GF-D8 (cell line): ENCODE measurements around the gene MEF2C.

Experiments
- DNase-seq: peaks from one replicate; lab custom pipeline; 2025; lab: John Stamatoyannopoulos, UW

Gene MEF2C

GRCh38 chr5:88713818-88714217 is 169.2 kb downstream of the MEF2C start:
- no peak for DNase-seq

GRCh38 chr5:88708682-88709398 is 174.1 kb downstream of the MEF2C start:
- no peak for DNase-seq

- DNase-seq = no peak
Measured at GRCh38 chr5:88708021-88708420, 175.0 kb downstream of the MEF2C start.

- no peak for DNase-seq
Measured at GRCh38 chr5:88707216-88707965, 175.6 kb downstream of the MEF2C start.

GRCh38 chr5:88702332-88702731 is 180.7 kb downstream of the MEF2C start:
- DNase-seq = no peak

- DNase-seq = no peak
Measured at GRCh38 chr5:88700121-88700520, 182.9 kb downstream of the MEF2C start.

GRCh38 chr5:88698290-88698689 is 184.7 kb downstream of the MEF2C start:
- no peak for DNase-seq

- DNase-seq = no peak
Measured at GRCh38 chr5:88696466-88696865, 186.5 kb downstream of the MEF2C start.

GRCh38 chr5:88695931-88696330 is 187.1 kb downstream of the MEF2C start:
- DNase-seq = no peak

GRCh38 chr5:88695232-88695631 is 187.8 kb downstream of the MEF2C start:
- no peak for DNase-seq

- DNase-seq = no peak
Measured at GRCh38 chr5:88694023-88694679, 188.8 kb downstream of the MEF2C start.

- no peak for DNase-seq
Measured at GRCh38 chr5:88693071-88693932, 189.7 kb downstream of the MEF2C start.

- no peak for DNase-seq
Measured at GRCh38 chr5:88691945-88692868, 190.8 kb downstream of the MEF2C start.

GRCh38 chr5:88691230-88691582 is 191.8 kb downstream of the MEF2C start:
- DNase-seq = no peak

- no peak for DNase-seq
Measured at GRCh38 chr5:88690409-88691229, 192.4 kb downstream of the MEF2C start.

- DNase-seq = no peak
Measured at GRCh38 chr5:88689668-88690408, 193.1 kb downstream of the MEF2C start.

- no peak for DNase-seq
Measured at GRCh38 chr5:88688984-88689667, 193.9 kb downstream of the MEF2C start.

- no peak for DNase-seq
Measured at GRCh38 chr5:88688156-88688983, 194.6 kb downstream of the MEF2C start.
